ENCODE data around the gene POTEB.
"Not testable (repeated sequence)": the region's sequence is repeated elsewhere in the genome, so short reads cannot be mapped to it uniquely, and the experiment has no call there.

POTEB gene

DNA sequence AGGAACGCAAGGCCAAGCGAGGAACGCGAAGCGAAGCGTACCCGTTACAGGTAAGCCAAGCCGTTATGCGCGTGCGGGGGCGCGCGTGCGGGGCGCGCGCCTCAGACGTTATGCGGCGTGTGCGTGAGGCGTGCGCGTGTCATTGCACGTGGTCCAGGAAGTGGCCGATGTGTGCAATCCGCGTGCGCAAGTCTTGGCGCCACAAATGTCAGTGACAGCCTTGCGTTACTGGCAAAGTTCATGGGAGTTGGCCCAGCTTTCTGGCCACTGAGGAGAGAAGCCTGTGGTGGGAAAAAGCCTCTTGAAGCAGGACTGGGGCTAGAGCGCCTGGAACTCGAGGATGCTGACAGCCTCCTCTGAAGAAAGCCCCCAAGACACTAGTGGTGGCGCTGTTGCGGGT is at the start of gene POTEB:
TSS of gene POTEB (minus strand) at position 101 of the 400 bp plus-strand sequence. CDS start 489 bp downstream, outside the sequence.
- DNase-seq (ENCODE audit: low spot score): not testable (repeated sequence)

GRCh38 chr15:21890955-21891354 is 13.4 kb upstream of the POTEB start:
- DNase-seq (ENCODE audit: low spot score): not testable (repeated sequence)

DNA sequence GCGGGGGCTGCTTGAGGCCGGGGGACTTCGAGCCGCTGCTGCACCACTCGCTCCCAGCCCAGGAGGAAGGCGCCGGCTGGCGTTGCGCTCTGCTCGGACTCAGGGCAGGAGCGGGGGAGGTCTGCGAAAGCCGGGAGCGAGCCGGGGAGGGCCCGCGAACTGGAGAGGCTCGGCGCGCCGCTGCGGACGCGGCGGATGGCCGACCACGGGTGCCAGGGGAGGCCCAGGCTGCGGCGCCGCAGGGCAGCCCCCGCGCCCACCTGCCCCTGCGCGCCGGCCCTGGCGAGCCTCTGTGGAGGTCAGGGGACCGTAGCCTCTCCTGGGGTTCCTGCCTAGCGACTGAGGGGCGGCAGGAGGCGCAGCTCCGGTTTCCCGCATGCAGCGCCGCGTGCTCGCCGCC is 12.0 kb upstream of the POTEB start:
- not testable (repeated sequence) for DNase-seq (ENCODE audit: low spot score)

GRCh38 chr15:21838831-21839230 is 38.7 kb downstream of the POTEB start:
- DNase-seq (ENCODE audit: low spot score): not testable (repeated sequence)
